Fibroblast of mammary gland (primary cell): Measurements from ENCODE around the gene CDC14B.

Experiments used
- DNase-seq: peaks from one replicate; pipeline ENCODE4 v3.0.0-alpha.2; 2010; ENCODE audit warnings: low read depth
- H3K4me3 ChIP-seq: 2 replicates; pipeline ENCODE4 v1.5.1; 2011; ENCODE audit warnings: low read depth, mild to moderate bottlenecking, low read length, moderate library complexity; ENCODE audit not compliant: control insufficient read depth
- TF ChIP-seq, protein P1 (sequence below): conservative IDR thresholded peaks from 2 replicates; pipeline ENCODE4 v1.5.1; 2011; ENCODE audit warnings: low read depth, low read length, inconsistent platforms; ENCODE audit not compliant: control insufficient read depth, insufficient read depth

Gene CDC14B

DNA sequence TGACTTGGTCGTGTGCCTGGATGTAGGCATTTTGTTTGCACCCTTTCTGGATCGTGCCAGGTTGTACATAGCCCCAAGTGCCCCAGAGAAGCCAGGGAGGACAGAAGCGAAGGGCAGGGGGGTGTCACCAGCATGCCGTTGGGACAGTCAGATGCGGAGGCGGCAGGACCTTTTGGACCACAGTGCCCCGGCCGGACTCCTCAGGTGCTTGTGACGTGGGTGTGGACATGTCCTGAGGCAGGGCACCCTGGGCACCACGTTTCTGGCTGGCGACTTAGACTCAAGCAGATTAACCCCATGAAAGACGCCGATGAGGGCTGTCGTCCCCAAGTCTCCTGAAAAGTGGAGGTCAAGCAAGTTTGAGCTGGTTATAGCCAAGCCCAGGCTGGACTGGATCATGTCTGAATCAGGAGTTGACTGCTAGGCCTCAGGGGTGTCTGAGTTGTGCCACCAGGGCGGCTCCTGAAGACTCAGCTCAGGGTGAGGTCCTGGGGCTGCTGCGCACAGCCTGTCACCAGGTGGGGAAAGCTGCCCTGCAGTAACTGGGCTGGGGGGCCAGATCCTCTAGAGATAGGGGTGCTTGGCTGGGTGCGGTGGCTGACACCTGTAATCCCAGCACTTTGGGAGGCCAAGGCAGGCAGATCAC lies 127.6 kb downstream of the CDC14B start:
- no peak for DNase-seq
- H3K4me3 ChIP-seq = no peak overlapping the region
- TF ChIP-seq, protein P1, sequence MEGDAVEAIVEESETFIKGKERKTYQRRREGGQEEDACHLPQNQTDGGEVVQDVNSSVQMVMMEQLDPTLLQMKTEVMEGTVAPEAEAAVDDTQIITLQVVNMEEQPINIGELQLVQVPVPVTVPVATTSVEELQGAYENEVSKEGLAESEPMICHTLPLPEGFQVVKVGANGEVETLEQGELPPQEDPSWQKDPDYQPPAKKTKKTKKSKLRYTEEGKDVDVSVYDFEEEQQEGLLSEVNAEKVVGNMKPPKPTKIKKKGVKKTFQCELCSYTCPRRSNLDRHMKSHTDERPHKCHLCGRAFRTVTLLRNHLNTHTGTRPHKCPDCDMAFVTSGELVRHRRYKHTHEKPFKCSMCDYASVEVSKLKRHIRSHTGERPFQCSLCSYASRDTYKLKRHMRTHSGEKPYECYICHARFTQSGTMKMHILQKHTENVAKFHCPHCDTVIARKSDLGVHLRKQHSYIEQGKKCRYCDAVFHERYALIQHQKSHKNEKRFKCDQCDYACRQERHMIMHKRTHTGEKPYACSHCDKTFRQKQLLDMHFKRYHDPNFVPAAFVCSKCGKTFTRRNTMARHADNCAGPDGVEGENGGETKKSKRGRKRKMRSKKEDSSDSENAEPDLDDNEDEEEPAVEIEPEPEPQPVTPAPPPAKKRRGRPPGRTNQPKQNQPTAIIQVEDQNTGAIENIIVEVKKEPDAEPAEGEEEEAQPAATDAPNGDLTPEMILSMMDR = no peak

DNA sequence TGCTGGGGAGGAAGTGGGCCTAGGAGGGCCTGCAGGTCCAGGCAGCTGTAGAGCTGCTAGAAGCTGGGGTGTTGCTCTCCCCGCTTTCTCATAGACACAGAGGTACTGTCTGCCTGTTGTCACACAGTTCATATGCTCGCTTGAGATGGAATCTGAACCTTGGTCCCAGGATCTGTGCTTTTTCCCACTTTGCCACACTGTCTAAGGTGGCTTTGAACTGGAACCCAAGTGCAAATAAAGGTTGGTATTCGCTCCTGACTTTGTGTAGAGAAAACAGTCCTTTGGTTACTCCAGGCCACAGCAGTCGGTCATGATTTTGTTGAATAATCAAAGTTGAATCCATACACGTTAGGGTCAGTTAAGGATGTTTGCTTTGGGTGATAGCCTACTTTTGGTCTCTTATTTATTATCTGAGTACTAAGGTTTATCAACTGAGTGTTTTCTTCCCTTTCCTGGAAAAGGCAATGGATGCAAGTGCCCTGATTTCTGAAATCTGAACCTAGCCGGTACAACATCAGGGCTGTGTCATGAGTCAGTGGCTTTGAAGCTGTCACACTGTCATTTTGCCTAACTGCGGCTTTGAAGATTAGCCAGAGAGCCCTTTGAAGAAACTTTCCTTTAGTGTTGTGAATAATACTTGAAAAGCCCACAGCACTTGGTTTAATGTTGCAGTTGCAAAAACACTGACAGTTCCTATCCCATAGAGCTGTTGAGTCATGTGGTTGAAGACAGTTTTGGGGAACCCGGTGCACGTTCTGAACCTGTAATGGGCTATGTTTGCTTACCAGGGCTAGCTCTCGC lies 128.4 kb downstream of the CDC14B start:
- H3K4me3 ChIP-seq = no peak overlapping the region
- DNase-seq = no peak
- TF ChIP-seq, protein P1 = no peak

- DNase-seq = no peak
- H3K4me3 ChIP-seq = no peak overlapping the region
- TF ChIP-seq, protein P1 = no peak
Observed at GRCh38 chr9:96490534-96491078, 129.0 kb downstream of the CDC14B start.

- TF ChIP-seq, protein P1 = no peak
- no peak overlapping the region for H3K4me3 ChIP-seq
- DNase-seq = no peak
Observed at GRCh38 chr9:96489482-96489979, 130.1 kb downstream of the CDC14B start.

GRCh38 chr9:96487949-96488348 lies 131.7 kb downstream of the CDC14B start:
- TF ChIP-seq, protein P1 = no peak
- H3K4me3 ChIP-seq = no peak overlapping the region
- DNase-seq = peak; percentile 86

DNA sequence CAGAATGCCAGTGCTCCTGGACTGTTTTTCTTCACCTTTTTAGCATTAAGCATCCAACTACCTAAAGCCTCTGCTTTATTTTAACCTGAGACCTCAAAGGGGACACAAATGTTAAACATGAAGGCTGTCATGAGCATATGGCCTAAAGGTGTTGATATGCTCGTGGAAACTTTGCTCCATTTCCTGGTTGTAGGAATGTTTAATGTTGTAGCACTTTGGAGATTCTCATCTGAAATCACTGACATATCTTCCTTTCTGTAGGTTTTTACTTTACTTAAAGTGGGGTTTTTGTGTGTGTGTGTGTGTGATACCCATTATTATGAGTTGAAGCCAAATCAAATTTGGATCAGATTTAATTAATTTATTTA lies 132.6 kb downstream of the CDC14B start:
- DNase-seq = no peak
- H3K4me3 ChIP-seq = no peak overlapping the region
- TF ChIP-seq, protein P1 = no peak
